ENCODE measurements around the gene ADCY10. TPM values are rescaled to one million over a fixed set of nuclear protein-coding genes. Genes with fewer than 3 reads are reported as not detected.
A peak's percentile ranks its signal among the peaks of the same experiment; 100 is the strongest.

The ADCY10 gene
- total and polyA plus RNA-seq, 9 of the 15 experiments (the other 6 are each of a cell fraction or from before 2014, with no cell fraction given) = 0.08 to 0.86 (median 0.22) TPM

DNA sequence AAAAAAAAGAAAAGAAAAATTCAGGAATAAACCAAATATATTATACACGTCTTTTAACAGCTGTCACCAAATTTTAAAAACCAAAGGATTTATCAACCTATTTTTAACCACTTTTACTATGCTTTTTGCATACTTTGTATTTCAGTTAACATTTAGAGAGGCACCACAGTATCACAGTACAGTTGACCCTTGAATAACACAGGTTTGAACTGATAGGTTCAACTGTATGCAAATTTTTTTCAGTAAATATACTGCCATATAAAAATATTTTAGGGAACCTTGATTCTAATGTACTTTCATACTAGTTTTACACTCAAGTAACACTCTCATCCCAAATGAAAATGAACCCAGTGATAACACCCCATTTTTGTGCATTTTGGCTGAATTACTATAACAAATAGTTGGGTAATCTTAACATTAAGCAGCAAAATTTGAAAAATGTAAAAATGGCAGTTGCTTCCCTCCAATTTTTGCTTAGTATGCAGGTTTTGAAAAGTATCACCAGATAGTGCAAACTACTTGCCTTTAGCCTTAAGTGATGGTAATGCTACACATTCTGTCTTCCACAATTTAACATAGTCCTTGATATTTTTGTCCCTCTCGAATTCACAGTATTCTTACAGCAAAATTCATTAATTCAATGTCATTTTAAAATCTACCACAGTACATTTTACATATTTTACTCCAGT lies 10.8 kb upstream of the ADCY10 start (continued):
- TF ChIP-seq, protein P1, sequence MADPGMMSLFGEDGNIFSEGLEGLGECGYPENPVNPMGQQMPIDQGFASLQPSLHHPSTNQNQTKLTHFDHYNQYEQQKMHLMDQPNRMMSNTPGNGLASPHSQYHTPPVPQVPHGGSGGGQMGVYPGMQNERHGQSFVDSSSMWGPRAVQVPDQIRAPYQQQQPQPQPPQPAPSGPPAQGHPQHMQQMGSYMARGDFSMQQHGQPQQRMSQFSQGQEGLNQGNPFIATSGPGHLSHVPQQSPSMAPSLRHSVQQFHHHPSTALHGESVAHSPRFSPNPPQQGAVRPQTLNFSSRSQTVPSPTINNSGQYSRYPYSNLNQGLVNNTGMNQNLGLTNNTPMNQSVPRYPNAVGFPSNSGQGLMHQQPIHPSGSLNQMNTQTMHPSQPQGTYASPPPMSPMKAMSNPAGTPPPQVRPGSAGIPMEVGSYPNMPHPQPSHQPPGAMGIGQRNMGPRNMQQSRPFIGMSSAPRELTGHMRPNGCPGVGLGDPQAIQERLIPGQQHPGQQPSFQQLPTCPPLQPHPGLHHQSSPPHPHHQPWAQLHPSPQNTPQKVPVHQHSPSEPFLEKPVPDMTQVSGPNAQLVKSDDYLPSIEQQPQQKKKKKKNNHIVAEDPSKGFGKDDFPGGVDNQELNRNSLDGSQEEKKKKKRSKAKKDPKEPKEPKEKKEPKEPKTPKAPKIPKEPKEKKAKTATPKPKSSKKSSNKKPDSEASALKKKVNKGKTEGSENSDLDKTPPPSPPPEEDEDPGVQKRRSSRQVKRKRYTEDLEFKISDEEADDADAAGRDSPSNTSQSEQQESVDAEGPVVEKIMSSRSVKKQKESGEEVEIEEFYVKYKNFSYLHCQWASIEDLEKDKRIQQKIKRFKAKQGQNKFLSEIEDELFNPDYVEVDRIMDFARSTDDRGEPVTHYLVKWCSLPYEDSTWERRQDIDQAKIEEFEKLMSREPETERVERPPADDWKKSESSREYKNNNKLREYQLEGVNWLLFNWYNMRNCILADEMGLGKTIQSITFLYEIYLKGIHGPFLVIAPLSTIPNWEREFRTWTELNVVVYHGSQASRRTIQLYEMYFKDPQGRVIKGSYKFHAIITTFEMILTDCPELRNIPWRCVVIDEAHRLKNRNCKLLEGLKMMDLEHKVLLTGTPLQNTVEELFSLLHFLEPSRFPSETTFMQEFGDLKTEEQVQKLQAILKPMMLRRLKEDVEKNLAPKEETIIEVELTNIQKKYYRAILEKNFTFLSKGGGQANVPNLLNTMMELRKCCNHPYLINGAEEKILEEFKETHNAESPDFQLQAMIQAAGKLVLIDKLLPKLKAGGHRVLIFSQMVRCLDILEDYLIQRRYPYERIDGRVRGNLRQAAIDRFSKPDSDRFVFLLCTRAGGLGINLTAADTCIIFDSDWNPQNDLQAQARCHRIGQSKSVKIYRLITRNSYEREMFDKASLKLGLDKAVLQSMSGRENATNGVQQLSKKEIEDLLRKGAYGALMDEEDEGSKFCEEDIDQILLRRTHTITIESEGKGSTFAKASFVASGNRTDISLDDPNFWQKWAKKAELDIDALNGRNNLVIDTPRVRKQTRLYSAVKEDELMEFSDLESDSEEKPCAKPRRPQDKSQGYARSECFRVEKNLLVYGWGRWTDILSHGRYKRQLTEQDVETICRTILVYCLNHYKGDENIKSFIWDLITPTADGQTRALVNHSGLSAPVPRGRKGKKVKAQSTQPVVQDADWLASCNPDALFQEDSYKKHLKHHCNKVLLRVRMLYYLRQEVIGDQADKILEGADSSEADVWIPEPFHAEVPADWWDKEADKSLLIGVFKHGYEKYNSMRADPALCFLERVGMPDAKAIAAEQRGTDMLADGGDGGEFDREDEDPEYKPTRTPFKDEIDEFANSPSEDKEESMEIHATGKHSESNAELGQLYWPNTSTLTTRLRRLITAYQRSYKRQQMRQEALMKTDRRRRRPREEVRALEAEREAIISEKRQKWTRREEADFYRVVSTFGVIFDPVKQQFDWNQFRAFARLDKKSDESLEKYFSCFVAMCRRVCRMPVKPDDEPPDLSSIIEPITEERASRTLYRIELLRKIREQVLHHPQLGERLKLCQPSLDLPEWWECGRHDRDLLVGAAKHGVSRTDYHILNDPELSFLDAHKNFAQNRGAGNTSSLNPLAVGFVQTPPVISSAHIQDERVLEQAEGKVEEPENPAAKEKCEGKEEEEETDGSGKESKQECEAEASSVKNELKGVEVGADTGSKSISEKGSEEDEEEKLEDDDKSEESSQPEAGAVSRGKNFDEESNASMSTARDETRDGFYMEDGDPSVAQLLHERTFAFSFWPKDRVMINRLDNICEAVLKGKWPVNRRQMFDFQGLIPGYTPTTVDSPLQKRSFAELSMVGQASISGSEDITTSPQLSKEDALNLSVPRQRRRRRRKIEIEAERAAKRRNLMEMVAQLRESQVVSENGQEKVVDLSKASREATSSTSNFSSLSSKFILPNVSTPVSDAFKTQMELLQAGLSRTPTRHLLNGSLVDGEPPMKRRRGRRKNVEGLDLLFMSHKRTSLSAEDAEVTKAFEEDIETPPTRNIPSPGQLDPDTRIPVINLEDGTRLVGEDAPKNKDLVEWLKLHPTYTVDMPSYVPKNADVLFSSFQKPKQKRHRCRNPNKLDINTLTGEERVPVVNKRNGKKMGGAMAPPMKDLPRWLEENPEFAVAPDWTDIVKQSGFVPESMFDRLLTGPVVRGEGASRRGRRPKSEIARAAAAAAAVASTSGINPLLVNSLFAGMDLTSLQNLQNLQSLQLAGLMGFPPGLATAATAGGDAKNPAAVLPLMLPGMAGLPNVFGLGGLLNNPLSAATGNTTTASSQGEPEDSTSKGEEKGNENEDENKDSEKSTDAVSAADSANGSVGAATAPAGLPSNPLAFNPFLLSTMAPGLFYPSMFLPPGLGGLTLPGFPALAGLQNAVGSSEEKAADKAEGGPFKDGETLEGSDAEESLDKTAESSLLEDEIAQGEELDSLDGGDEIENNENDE (IDR thresholded peaks at IDR 0.05; ENCODE audit: low read depth, low read length) = no peak
- no peak for TF ChIP-seq TEAD2 (tag; IDR thresholded peaks at IDR 0.05)
- TF ChIP-seq, protein P2, sequence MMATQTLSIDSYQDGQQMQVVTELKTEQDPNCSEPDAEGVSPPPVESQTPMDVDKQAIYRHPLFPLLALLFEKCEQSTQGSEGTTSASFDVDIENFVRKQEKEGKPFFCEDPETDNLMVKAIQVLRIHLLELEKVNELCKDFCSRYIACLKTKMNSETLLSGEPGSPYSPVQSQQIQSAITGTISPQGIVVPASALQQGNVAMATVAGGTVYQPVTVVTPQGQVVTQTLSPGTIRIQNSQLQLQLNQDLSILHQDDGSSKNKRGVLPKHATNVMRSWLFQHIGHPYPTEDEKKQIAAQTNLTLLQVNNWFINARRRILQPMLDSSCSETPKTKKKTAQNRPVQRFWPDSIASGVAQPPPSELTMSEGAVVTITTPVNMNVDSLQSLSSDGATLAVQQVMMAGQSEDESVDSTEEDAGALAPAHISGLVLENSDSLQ (IDR thresholded peaks at IDR 0.05) = no peak
- no peak for TF ChIP-seq ZFX (CRISPR knock-in tag; IDR thresholded peaks at IDR 0.05)
- no peak for TF ChIP-seq RBFOX2 (IDR thresholded peaks at IDR 0.05; ENCODE audit: low read depth, low read length)
- TF ChIP-seq POLR2AphosphoS2 (IDR thresholded peaks at IDR 0.05; ENCODE audit: low read length) = no peak
- TF ChIP-seq, protein P3, sequence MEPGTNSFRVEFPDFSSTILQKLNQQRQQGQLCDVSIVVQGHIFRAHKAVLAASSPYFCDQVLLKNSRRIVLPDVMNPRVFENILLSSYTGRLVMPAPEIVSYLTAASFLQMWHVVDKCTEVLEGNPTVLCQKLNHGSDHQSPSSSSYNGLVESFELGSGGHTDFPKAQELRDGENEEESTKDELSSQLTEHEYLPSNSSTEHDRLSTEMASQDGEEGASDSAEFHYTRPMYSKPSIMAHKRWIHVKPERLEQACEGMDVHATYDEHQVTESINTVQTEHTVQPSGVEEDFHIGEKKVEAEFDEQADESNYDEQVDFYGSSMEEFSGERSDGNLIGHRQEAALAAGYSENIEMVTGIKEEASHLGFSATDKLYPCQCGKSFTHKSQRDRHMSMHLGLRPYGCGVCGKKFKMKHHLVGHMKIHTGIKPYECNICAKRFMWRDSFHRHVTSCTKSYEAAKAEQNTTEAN (CRISPR knock-in tag; IDR thresholded peaks at IDR 0.05) = no peak
- no peak for TF ChIP-seq ZNF77 (CRISPR knock-in tag; IDR thresholded peaks at IDR 0.05)
- TF ChIP-seq SRSF1 (IDR thresholded peaks at IDR 0.05; ENCODE audit: low read depth, low read length) = no peak
- no peak for TF ChIP-seq SAFB (IDR thresholded peaks at IDR 0.05; ENCODE audit: borderline replicate concordance, low read depth, low read length)
- TF ChIP-seq CC2D1A (IDR thresholded peaks at IDR 0.05) = 0 out of 2 replicates have a peak, but pooled peaks have one; percentile 34
- TF ChIP-seq SRSF9 (IDR thresholded peaks at IDR 0.05; ENCODE audit: borderline replicate concordance, low read depth, low read length) = no peak
- TF ChIP-seq, protein P4, sequence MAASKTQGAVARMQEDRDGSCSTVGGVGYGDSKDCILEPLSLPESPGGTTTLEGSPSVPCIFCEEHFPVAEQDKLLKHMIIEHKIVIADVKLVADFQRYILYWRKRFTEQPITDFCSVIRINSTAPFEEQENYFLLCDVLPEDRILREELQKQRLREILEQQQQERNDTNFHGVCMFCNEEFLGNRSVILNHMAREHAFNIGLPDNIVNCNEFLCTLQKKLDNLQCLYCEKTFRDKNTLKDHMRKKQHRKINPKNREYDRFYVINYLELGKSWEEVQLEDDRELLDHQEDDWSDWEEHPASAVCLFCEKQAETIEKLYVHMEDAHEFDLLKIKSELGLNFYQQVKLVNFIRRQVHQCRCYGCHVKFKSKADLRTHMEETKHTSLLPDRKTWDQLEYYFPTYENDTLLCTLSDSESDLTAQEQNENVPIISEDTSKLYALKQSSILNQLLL (CRISPR knock-in tag; IDR thresholded peaks at IDR 0.05; ENCODE audit: borderline replicate concordance) = no peak
